Measurements from ENCODE around the gene PRPF8. TPM values are rescaled to one million over a fixed set of nuclear protein-coding genes. Genes with fewer than 3 reads are reported as not detected.
"Not testable (repeated sequence)": the region's sequence is repeated elsewhere in the genome, so short reads cannot be mapped to it uniquely, and the experiment has no call there.

The PRPF8 gene
- total and polyA plus RNA-seq, 2 experiments from 2014 or later: 72.2 to 93.8 TPM

DNA sequence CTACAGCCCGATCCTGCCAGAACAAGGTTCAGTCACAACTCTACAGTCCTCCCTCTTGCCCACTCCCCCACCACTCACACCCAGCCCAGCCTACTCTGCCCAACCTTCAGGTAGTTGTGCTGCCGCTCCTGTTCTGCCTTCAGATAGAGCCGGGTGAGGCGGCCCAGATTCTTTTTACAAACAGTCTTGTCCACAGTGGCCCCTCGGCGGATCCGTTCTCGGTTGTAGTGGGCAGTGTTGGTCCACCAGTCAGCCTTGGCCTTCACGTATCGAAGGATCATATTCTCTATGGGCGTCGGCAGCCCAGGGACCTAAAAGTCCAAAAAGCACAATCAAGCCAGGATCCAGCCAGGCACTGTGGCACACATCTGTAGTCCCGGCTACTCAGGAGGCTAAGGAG lies 8.3 kb downstream of the PRPF8 start:
- Histone ChIP-seq H3K4me2 (ENCODE audit: unreplicated experiment) (no peak overlapping the region), H3F3A (ENCODE audit: insufficient read depth) (peaks cover 9% of the 10 kb centered on the region; the same call in 1 of the 2 replicates), H4K20me1 (ENCODE audit: insufficient read depth) (no peaks in the 10 kb centered on the region), H3K79me2 (ENCODE audit: insufficient read depth) (peaks cover 79% of the 10 kb centered on the region), H3K27me3 (replicated peaks; ENCODE audit: insufficient read depth) (no peaks in the 10 kb centered on the region), H3K27ac (no peak overlapping the region), H3K9me2 (ENCODE audit: insufficient read depth) (no peaks in the 10 kb centered on the region), H3K9me3 (ENCODE audit: low read depth) (no peaks in the 10 kb centered on the region), H3K4me1 (ENCODE audit: insufficient read depth) (no peaks in the 10 kb centered on the region), H2AFZ (no peak overlapping the region), H3K36me3 (ENCODE audit: low read depth) (peaks cover 87% of the 10 kb centered on the region), H3K4me3 (no peak overlapping the region), H3K9ac (no peak overlapping the region)
- TF ChIP-seq EZH2phosphoT487 (IDR thresholded peaks at IDR 0.05; ENCODE audit: insufficient read depth, low read depth) (no peak), EZH2 (IDR thresholded peaks at IDR 0.05; ENCODE audit: insufficient read depth, poor library complexity, severe bottlenecking) (no peak)
- WGBS, 2 experiments (ENCODE audit: low coverage in 1 of 2, low lambda C conversion rate in 2 of 2, missing lambda C conversion rate in 2 of 2): 91% methylated on average over 13 of the region's 13 CpGs
- in situ Hi-C loops (cut with MboI): no loop called here
- no peak for DNase-seq

DNA sequence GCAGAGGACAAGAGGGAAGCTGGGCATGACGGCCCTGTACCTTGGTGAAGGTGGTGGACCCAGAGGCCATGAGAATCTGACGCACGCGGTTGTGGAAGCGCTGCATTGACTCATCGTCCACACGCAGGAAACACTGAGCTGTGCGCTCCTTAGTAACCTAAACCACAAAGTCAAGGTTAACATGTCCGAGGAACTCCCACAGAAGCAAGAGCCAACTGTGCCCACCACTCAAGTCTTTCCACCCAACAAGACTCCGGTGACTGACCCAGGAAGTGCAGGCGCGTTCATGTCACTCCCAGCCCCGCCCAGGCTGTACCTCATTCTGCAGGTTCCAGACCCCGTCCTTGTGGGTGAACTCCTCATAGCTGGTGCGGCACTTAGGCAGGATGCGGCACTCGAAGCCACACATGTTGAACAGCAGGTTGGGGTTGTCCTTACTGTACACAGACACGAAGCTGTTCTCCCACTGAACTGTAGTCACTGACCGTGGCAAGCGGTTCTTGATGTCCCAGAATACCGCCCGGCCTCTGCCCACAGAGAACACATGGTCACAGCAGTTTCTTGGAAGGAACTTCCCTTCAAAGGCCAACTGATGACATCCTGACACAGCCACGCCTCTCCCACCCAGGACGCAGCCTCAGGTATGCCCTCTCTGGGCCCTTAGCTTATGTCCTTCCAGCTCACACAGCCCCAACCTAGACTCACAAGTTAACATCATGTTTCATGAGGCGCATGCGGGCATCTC lies 11.5 kb downstream of the PRPF8 start:
- no peak for DNase-seq
- H3K27ac ChIP-seq: no peak overlapping the region
- 91 to 92% methylated on average over 25 to 26 of the region's 26 CpGs for WGBS, 2 experiments (ENCODE audit: low coverage in 1 of 2, low lambda C conversion rate in 2 of 2, missing lambda C conversion rate in 2 of 2)
- H3K27me3 ChIP-seq (replicated peaks; ENCODE audit: insufficient read depth): no peaks in the 10 kb centered on the region
- no peaks in the 10 kb centered on the region for H3K9me3 ChIP-seq (ENCODE audit: low read depth)
- H3K36me3 ChIP-seq (ENCODE audit: low read depth): peaks cover 70% of the 10 kb centered on the region
- no peak overlapping the region for H3K9ac ChIP-seq
- no peaks in the 10 kb centered on the region for H3K9me2 ChIP-seq (ENCODE audit: insufficient read depth)
- no peaks in the 10 kb centered on the region for H4K20me1 ChIP-seq (ENCODE audit: insufficient read depth)
- peaks cover 26% of the 10 kb centered on the region for H3F3A ChIP-seq (ENCODE audit: insufficient read depth)
- H3K4me2 ChIP-seq (ENCODE audit: unreplicated experiment): no peak overlapping the region
- in situ Hi-C loops (cut with MboI): no loop called here
- peaks cover 58% of the 10 kb centered on the region for H3K79me2 ChIP-seq (ENCODE audit: insufficient read depth)
- peaks cover 12% of the 10 kb centered on the region for H3K4me1 ChIP-seq (ENCODE audit: insufficient read depth)
- no peak overlapping the region for H2AFZ ChIP-seq
- no peak for TF ChIP-seq EZH2 (IDR thresholded peaks at IDR 0.05; ENCODE audit: insufficient read depth, poor library complexity, severe bottlenecking)
- H3K4me3 ChIP-seq: no peak overlapping the region

DNA sequence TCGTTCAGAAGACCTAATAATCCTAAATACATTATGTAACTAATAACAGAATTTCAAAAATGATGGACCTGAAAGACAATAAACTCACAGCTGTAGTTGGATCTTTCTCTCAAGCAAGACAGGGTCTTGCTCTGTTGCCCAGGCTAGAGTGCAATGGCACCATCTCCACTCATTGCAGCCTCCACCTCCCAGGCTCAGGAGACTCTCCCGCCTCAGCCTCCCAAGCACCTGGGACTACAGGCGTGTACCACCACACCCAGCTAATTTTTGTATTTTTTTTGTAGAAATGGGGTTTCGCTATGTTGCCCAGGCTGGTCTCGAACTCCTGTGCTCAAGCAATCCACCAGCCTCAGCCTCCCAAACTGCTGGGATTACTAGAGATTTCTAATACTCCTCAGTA lies 20.7 kb downstream of the PRPF8 start:
- H3K27me3 ChIP-seq (replicated peaks; ENCODE audit: insufficient read depth); H3K27ac ChIP-seq; H3K4me2 ChIP-seq (ENCODE audit: unreplicated experiment); DNase-seq; H2AFZ ChIP-seq; H3K9ac ChIP-seq; H3K4me1 ChIP-seq (ENCODE audit: insufficient read depth); H4K20me1 ChIP-seq (ENCODE audit: insufficient read depth); H3K9me3 ChIP-seq (ENCODE audit: low read depth); H3K9me2 ChIP-seq (ENCODE audit: insufficient read depth); in situ Hi-C loops (cut with MboI); H3K4me3 ChIP-seq: not testable (repeated sequence)
- H3K79me2 ChIP-seq (ENCODE audit: insufficient read depth): peaks cover 70% of the 10 kb centered on the region
- WGBS, 2 experiments (ENCODE audit: low coverage in 1 of 2, low lambda C conversion rate in 2 of 2, missing lambda C conversion rate in 2 of 2): 82 to 86% methylated on average over 5 of the region's 5 CpGs
- H3F3A ChIP-seq (ENCODE audit: insufficient read depth): peaks cover 10% of the 10 kb centered on the region
- peaks cover 62% of the 10 kb centered on the region for H3K36me3 ChIP-seq (ENCODE audit: low read depth)

DNA sequence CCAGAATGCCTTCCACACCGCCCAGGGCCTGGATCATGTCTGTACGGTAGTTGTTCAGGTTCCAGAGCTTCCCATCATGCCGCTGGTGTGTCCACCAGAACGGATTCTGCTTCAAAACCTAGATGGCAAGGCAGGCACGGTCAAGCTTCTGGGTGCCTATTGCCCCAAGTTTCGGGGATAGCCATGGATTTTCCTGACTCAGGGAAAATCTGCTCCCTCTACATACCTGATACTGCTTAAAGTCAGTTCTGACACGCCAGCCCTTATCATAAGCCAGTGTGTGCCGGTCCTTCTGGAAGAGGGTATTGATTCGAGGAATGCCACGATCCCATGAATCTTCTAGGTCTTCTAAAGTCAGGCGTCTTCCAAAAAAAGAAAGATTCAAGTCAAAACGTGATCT lies 23.6 kb downstream of the PRPF8 start:
- H3K27me3 ChIP-seq (replicated peaks; ENCODE audit: insufficient read depth): no peaks in the 10 kb centered on the region
- H3K9ac ChIP-seq: no peak overlapping the region
- WGBS, 2 experiments (ENCODE audit: low coverage in 1 of 2, low lambda C conversion rate in 2 of 2, missing lambda C conversion rate in 2 of 2): 88 to 91% methylated on average over 12 of the region's 12 CpGs
- H3K36me3 ChIP-seq (ENCODE audit: low read depth): peaks cover 75% of the 10 kb centered on the region
- in situ Hi-C loops (cut with MboI): no loop called here
- H3K4me2 ChIP-seq (ENCODE audit: unreplicated experiment): no peak overlapping the region
- no peaks in the 10 kb centered on the region; the same call in 1 of the 2 replicates for H4K20me1 ChIP-seq (ENCODE audit: insufficient read depth)
- H3K9me2 ChIP-seq (ENCODE audit: insufficient read depth): no peaks in the 10 kb centered on the region
- no peaks in the 10 kb centered on the region for H3K9me3 ChIP-seq (ENCODE audit: low read depth)
- peaks cover 51% of the 10 kb centered on the region for H3K79me2 ChIP-seq (ENCODE audit: insufficient read depth)
- no peaks in the 10 kb centered on the region for H3K4me1 ChIP-seq (ENCODE audit: insufficient read depth)
- H3K4me3 ChIP-seq: no peak overlapping the region
- no peak overlapping the region for H2AFZ ChIP-seq
- no peak for TF ChIP-seq EZH2 (IDR thresholded peaks at IDR 0.05; ENCODE audit: insufficient read depth, poor library complexity, severe bottlenecking)
- TF ChIP-seq EZH2phosphoT487 (IDR thresholded peaks at IDR 0.05; ENCODE audit: insufficient read depth, low read depth): no peak
- H3K27ac ChIP-seq: no peak overlapping the region
- peaks cover 10% of the 10 kb centered on the region; the same call in 1 of the 2 replicates for H3F3A ChIP-seq (ENCODE audit: insufficient read depth)
- no peak for DNase-seq

All from GM23248 (cell line).